ENCODE data around the gene NFIX. TPM values are rescaled to one million over a fixed set of nuclear protein-coding genes. Genes with fewer than 3 reads are reported as not detected.
A peak's percentile ranks its signal among the peaks of the same experiment; 100 is the strongest.

NFIX gene
- polyA plus RNA-seq, 1 donor (not counting 4 experiments of a cell fraction or from before 2014, with no cell fraction given) = 5.2 TPM

- peak; percentile 59 for FAIRE-seq
- Histone ChIP-seq H3K27ac (ENCODE audit: control insufficient read depth, insufficient read depth, low read length) (peak overlapping the region; percentile 95), H3K27me3 (ENCODE audit: control insufficient read depth, extremely low read depth, insufficient read depth, low read length) (no peaks in the 10 kb centered on the region)
Observed at GRCh38 chr19:13020002-13020414, 24.7 kb downstream of the NFIX start.

GRCh38 chr19:13022111-13022858 lies 27.0 kb downstream of the NFIX start:
- peaks cover 78% of the 10 kb centered on the region for H3K79me2 ChIP-seq (ENCODE audit: control insufficient read depth, insufficient read depth, low read length)
- dilution Hi-C loops (cut with MboI; ENCODE audit: extremely low pct_ligation_motif_present, low sequenced_read_pairs) = no loop called here

More at GRCh38 chr19:13020002-13020414, 24.7 kb downstream of the NFIX start:
- TF ChIP-seq CTCF (optimal IDR thresholded peaks at IDR 0.05 in 1 of 3, IDR thresholded peaks at IDR 0.05 in 1 of 3, conservative IDR thresholded peaks at IDR 0.05 in 1 of 3; ENCODE audit: extremely low read depth in 1 of 3, insufficient read depth in 2 of 3, low read length in 3 of 3) (no peak), EZH2 (IDR thresholded peaks at IDR 0.05; ENCODE audit: low read length) (no peak)
- Histone ChIP-seq H3K9ac (ENCODE audit: control insufficient read depth, extremely low read depth, insufficient read depth, low read length) (peak overlapping the region; percentile 24), H3K9me1 (ENCODE audit: control insufficient read depth, extremely low read depth, insufficient read depth, low read length) (no peaks in the 10 kb centered on the region), H3K4me2 (ENCODE audit: control insufficient read depth, extremely low read depth, insufficient read depth, low read depth, low read length) (peak overlapping the region; percentile 86), H3K4me1 (ENCODE audit: control insufficient read depth, extremely low read depth, insufficient read depth, low read length) (peaks cover 84% of the 10 kb centered on the region), H3K4me3 (ENCODE audit: control insufficient read depth in 2 of 3, extremely low read depth in 1 of 3, insufficient read depth in 2 of 3, low read depth in 1 of 3, low read length in 3 of 3) (peak overlapping the region in 1 of 3 experiments; percentile 2), H3K79me2 (ENCODE audit: control insufficient read depth, insufficient read depth, low read length) (peaks cover 80% of the 10 kb centered on the region), H3K36me3 (ENCODE audit: control insufficient read depth in 2 of 2, extremely low read depth in 1 of 2, insufficient read depth in 2 of 2, low read length in 2 of 2) (no peaks in the 10 kb centered on the region), H3K9me3 (ENCODE audit: control insufficient read depth, low read depth, low read length) (no peaks in the 10 kb centered on the region), H2AFZ (ENCODE audit: control insufficient read depth, low read length) (no peak overlapping the region), H4K20me1 (ENCODE audit: control insufficient read depth, extremely low read depth, insufficient read depth, low read length) (no peaks in the 10 kb centered on the region)
- DNase-seq (ENCODE audit: low read depth, low spot score) = no peak
- dilution Hi-C loops (cut with MboI; ENCODE audit: extremely low pct_ligation_motif_present, low sequenced_read_pairs) = no loop called here

More at GRCh38 chr19:13022111-13022858, 27.0 kb downstream of the NFIX start:
- peak in 1 of 3 experiments; percentile 3 for TF ChIP-seq CTCF (optimal IDR thresholded peaks at IDR 0.05 in 1 of 3, IDR thresholded peaks at IDR 0.05 in 1 of 3, conservative IDR thresholded peaks at IDR 0.05 in 1 of 3; ENCODE audit: extremely low read depth in 1 of 3, insufficient read depth in 2 of 3, low read length in 3 of 3)
- no peak for TF ChIP-seq EZH2 (IDR thresholded peaks at IDR 0.05; ENCODE audit: low read length)
- Histone ChIP-seq H3K9me3 (ENCODE audit: control insufficient read depth, low read depth, low read length) (no peaks in the 10 kb centered on the region), H3K36me3 (ENCODE audit: control insufficient read depth in 2 of 2, extremely low read depth in 1 of 2, insufficient read depth in 2 of 2, low read length in 2 of 2) (peaks cover 0 to 4% of the 10 kb centered on the region in 2 experiments), H3K4me1 (ENCODE audit: control insufficient read depth, extremely low read depth, insufficient read depth, low read length) (peaks cover 81% of the 10 kb centered on the region), H3K27ac (ENCODE audit: control insufficient read depth, insufficient read depth, low read length) (peak overlapping the region; percentile 86), H4K20me1 (ENCODE audit: control insufficient read depth, extremely low read depth, insufficient read depth, low read length) (no peaks in the 10 kb centered on the region), H3K9ac (ENCODE audit: control insufficient read depth, extremely low read depth, insufficient read depth, low read length) (peak overlapping the region; percentile 84), H3K27me3 (ENCODE audit: control insufficient read depth, extremely low read depth, insufficient read depth, low read length) (no peaks in the 10 kb centered on the region), H3K4me3 (ENCODE audit: control insufficient read depth in 2 of 3, extremely low read depth in 1 of 3, insufficient read depth in 2 of 3, low read depth in 1 of 3, low read length in 3 of 3) (peak overlapping the region; percentile 31 to 68 (median 67)), H3K4me2 (ENCODE audit: control insufficient read depth, extremely low read depth, insufficient read depth, low read depth, low read length) (peak overlapping the region; percentile 100), H3K9me1 (ENCODE audit: control insufficient read depth, extremely low read depth, insufficient read depth, low read length) (no peaks in the 10 kb centered on the region), H2AFZ (ENCODE audit: control insufficient read depth, low read length) (peak overlapping the region; percentile 9)
- FAIRE-seq (no peak), DNase-seq (ENCODE audit: low read depth, low spot score) (no peak)
